SK-N-SH treated with all-trans-retinoic acid at 6 μM for 48 hours (cell line): ENCODE measurements around the gene ACP2.

Experiments used
- ATAC-seq: fragments of 200-7000 bp; cut with Tn5 transposase; 3 replicates; pipeline ENCODE4 v1.9.1; 2020; ENCODE audit warnings: mild to moderate bottlenecking, moderate library complexity
- BACH2 ChIP-seq: fragments of 250-450 bp; sonication (Bioruptor Pico); IDR thresholded peaks from 2 replicates; pipeline ENCODE4 v1.9.0; 2021; ENCODE audit warnings: mild to moderate bottlenecking, borderline replicate concordance
- CSDC2 ChIP-seq: fragments of 250-450 bp; sonication (Bioruptor Pico); IDR thresholded peaks from 2 replicates; pipeline ENCODE4 v1.5.0; 2020; ENCODE audit warnings: mild to moderate bottlenecking, moderate library complexity
- ESRRG ChIP-seq: fragments of 250-450 bp; sonication (Bioruptor Pico); IDR thresholded peaks from 2 replicates; pipeline ENCODE4 v1.6.1; 2021; ENCODE audit warnings: mild to moderate bottlenecking
- GLIS3 ChIP-seq: fragments of 250-450 bp; sonication (Bioruptor Pico); IDR thresholded peaks from 2 replicates; pipeline ENCODE4 v1.5.0; 2020; ENCODE audit warnings: mild to moderate bottlenecking, moderate library complexity
- OSR1 ChIP-seq: fragments of 250-450 bp; sonication (Bioruptor Pico); IDR thresholded peaks from 2 replicates; pipeline ENCODE4 v1.8.0; 2022; ENCODE audit warnings: moderate library complexity, mild to moderate bottlenecking, inconsistent platforms
- RARB ChIP-seq: fragments of 250-450 bp; sonication (Bioruptor Pico); IDR thresholded peaks from 2 replicates; pipeline ENCODE4 v1.8.0; 2021; ENCODE audit warnings: mild to moderate bottlenecking, moderate library complexity
- SNAI2 ChIP-seq: fragments of 250-450 bp; sonication (Bioruptor Pico); IDR thresholded peaks from 2 replicates; pipeline ENCODE4 v1.5.0; 2020; ENCODE audit warnings: mild to moderate bottlenecking, moderate library complexity
- TCF4 ChIP-seq: fragments of 250-450 bp; sonication (Bioruptor Pico); IDR thresholded peaks from 2 replicates; pipeline ENCODE4 v1.8.0; 2021; ENCODE audit warnings: mild to moderate bottlenecking, moderate library complexity, borderline replicate concordance
- TOX ChIP-seq: fragments of 250-450 bp; sonication (Bioruptor Pico); IDR thresholded peaks from 2 replicates; pipeline ENCODE4 v1.8.0; 2021; ENCODE audit warnings: mild to moderate bottlenecking, moderate library complexity, borderline replicate concordance
- ZC3H10 ChIP-seq: fragments of 250-450 bp; sonication (Bioruptor Pico); IDR thresholded peaks from 2 replicates; pipeline ENCODE4 v1.5.1; 2021; ENCODE audit warnings: mild to moderate bottlenecking, moderate library complexity
- ZFP3 ChIP-seq: fragments of 250-450 bp; sonication (Bioruptor Pico); IDR thresholded peaks from 2 replicates; pipeline ENCODE4 v1.5.0; 2020; ENCODE audit warnings: mild to moderate bottlenecking, moderate library complexity
- ZFP30 ChIP-seq: fragments of 450-650 bp; formaldehyde crosslinking; IDR thresholded peaks from 2 replicates; pipeline ENCODE4 v1.5.0; 2022; ENCODE audit warnings: mild to moderate bottlenecking, moderate library complexity
- ZNF565 ChIP-seq: fragments of 450-650 bp; formaldehyde crosslinking; conservative IDR thresholded peaks from 2 replicates; pipeline ENCODE4 v1.5.0; 2020; ENCODE audit warnings: low read depth, mild to moderate bottlenecking, moderate library complexity
- ZNF70 ChIP-seq: fragments of 450-650 bp; formaldehyde crosslinking; IDR thresholded peaks from 2 replicates; pipeline ENCODE4 v1.5.0; 2020; ENCODE audit warnings: mild to moderate bottlenecking, moderate library complexity
- ZNF8 ChIP-seq: fragments of 450-650 bp; formaldehyde crosslinking; IDR thresholded peaks from 2 replicates; pipeline ENCODE4 v1.5.0; 2020; ENCODE audit warnings: mild to moderate bottlenecking, moderate library complexity
- TF ChIP-seq, protein P1 (sequence below): fragments of 250-450 bp; sonication (Bioruptor Pico); IDR thresholded peaks from 2 replicates; pipeline ENCODE4 v1.8.0; 2021; ENCODE audit warnings: low read depth, mild to moderate bottlenecking, moderate library complexity, borderline replicate concordance
- TF ChIP-seq, protein P2 (sequence below): fragments of 250-450 bp; sonication (Bioruptor Pico); IDR thresholded peaks from 2 replicates; pipeline ENCODE4 v1.5.1; 2021; ENCODE audit warnings: mild to moderate bottlenecking, moderate library complexity
- TF ChIP-seq, protein P3 (sequence below): fragments of 250-450 bp; sonication (Bioruptor Pico); IDR thresholded peaks from 2 replicates; pipeline ENCODE4 v1.8.0; 2020; ENCODE audit warnings: mild to moderate bottlenecking, moderate library complexity, borderline replicate concordance
- TF ChIP-seq, protein P4 (sequence below): fragments of 250-450 bp; sonication (Bioruptor Pico); IDR thresholded peaks from 2 replicates; pipeline ENCODE4 v1.5.1; 2020; ENCODE audit warnings: low read depth, mild to moderate bottlenecking, moderate library complexity
- TF ChIP-seq, protein P5 (sequence below): fragments of 250-450 bp; sonication (Bioruptor Pico); IDR thresholded peaks from 2 replicates; pipeline ENCODE4 v1.5.0; 2020; ENCODE audit warnings: mild to moderate bottlenecking, moderate library complexity

The ACP2 gene

DNA sequence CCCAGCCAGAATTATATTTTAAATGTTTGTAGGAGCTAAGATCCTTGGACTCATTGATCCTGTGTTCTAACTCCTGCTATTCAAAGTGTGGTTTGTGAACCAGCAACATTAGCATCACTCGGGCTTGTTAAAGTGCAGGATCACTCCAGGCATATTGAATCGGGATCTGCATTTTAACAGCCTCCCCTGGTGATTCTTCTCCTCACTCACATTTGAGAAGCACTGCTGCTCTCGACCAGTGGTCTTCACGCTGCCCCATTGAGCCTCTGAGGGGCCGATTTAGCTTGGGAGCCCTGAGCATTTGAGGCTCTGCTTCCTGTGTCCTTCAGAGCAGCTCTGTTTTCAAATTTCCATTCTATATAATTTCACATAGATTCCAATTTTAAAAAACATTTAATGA lies 32.2 kb upstream of the ACP2 start (continued):
- TF ChIP-seq, protein P1, sequence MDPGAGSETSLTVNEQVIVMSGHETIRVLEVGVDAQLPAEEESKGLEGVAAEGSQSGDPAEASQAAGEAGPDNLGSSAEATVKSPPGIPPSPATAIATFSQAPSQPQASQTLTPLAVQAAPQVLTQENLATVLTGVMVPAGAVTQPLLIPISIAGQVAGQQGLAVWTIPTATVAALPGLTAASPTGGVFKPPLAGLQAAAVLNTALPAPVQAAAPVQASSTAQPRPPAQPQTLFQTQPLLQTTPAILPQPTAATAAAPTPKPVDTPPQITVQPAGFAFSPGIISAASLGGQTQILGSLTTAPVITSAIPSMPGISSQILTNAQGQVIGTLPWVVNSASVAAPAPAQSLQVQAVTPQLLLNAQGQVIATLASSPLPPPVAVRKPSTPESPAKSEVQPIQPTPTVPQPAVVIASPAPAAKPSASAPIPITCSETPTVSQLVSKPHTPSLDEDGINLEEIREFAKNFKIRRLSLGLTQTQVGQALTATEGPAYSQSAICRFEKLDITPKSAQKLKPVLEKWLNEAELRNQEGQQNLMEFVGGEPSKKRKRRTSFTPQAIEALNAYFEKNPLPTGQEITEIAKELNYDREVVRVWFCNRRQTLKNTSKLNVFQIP (CRISPR knock-in tag) = no peak

DNA sequence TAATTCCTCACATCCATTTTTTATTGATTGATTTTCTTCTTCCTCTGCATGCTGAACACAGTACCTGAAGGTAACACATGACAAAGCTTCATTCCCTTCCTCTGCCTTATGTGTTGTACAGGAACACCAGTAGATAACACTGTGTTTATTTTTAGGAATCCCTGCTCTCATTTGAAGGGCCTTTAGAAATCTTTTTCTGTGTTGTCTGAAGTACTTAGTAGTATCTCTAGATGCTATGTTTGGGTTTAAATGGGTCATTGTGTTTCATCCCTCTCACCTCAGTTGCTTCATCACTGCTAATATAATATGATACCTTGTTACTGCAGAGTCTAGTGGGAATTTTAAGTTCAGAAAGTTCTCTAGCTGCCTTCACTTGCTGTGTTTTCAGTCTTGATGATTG lies 31.5 kb upstream of the ACP2 start:
- TF ChIP-seq GLIS3 (CRISPR knock-in tag) (no peak), ZNF8 (CRISPR knock-in tag) (no peak), CSDC2 (CRISPR knock-in tag) (no peak), ZFP3 (no peak), BACH2 (no peak), ZNF70 (CRISPR knock-in tag) (no peak), RARB (CRISPR knock-in tag) (no peak), ZC3H10 (no peak)
- TF ChIP-seq, protein P2, sequence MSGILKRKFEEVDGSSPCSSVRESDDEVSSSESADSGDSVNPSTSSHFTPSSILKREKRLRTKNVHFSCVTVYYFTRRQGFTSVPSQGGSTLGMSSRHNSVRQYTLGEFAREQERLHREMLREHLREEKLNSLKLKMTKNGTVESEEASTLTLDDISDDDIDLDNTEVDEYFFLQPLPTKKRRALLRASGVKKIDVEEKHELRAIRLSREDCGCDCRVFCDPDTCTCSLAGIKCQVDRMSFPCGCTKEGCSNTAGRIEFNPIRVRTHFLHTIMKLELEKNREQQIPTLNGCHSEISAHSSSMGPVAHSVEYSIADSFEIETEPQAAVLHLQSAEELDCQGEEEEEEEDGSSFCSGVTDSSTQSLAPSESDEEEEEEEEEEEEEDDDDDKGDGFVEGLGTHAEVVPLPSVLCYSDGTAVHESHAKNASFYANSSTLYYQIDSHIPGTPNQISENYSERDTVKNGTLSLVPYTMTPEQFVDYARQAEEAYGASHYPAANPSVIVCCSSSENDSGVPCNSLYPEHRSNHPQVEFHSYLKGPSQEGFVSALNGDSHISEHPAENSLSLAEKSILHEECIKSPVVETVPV (CRISPR knock-in tag) = no peak
- TF ChIP-seq, protein P3, sequence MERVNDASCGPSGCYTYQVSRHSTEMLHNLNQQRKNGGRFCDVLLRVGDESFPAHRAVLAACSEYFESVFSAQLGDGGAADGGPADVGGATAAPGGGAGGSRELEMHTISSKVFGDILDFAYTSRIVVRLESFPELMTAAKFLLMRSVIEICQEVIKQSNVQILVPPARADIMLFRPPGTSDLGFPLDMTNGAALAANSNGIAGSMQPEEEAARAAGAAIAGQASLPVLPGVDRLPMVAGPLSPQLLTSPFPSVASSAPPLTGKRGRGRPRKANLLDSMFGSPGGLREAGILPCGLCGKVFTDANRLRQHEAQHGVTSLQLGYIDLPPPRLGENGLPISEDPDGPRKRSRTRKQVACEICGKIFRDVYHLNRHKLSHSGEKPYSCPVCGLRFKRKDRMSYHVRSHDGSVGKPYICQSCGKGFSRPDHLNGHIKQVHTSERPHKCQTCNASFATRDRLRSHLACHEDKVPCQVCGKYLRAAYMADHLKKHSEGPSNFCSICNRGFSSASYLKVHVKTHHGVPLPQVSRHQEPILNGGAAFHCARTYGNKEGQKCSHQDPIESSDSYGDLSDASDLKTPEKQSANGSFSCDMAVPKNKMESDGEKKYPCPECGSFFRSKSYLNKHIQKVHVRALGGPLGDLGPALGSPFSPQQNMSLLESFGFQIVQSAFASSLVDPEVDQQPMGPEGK = no peak
- no peak for ATAC-seq

DNA sequence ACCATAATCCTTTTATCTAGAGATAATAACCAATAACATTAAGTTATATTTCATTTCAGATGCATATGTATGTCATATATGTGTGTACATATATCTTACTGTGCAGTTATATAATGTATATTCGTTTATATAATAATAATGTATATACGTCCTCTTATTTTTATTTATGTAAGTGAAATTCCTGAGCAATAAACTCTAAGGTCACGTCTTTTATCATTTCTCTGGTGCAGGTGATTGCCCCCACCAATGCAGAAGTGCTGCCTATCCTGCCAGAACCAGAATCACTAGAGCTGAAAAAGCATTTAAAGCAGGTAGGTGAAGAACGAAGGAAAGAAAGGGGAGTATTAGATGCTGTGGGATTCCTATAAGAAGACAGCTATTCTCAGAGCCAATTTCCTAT lies 30.2 kb upstream of the ACP2 start:
- ATAC-seq = no peak
- no peak for TF ChIP-seq CSDC2 (CRISPR knock-in tag)
- no peak for TF ChIP-seq RARB (CRISPR knock-in tag)
- TF ChIP-seq ZNF565 (CRISPR knock-in tag) = no peak
- TF ChIP-seq, protein P4, sequence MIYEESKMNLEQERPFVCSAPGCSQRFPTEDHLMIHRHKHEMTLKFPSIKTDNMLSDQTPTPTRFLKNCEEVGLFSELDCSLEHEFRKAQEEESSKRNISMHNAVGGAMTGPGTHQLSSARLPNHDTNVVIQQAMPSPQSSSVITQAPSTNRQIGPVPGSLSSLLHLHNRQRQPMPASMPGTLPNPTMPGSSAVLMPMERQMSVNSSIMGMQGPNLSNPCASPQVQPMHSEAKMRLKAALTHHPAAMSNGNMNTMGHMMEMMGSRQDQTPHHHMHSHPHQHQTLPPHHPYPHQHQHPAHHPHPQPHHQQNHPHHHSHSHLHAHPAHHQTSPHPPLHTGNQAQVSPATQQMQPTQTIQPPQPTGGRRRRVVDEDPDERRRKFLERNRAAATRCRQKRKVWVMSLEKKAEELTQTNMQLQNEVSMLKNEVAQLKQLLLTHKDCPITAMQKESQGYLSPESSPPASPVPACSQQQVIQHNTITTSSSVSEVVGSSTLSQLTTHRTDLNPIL (CRISPR knock-in tag) = no peak
- no peak for TF ChIP-seq ZNF70 (CRISPR knock-in tag)
- TF ChIP-seq OSR1 (CRISPR knock-in tag) = no peak
- no peak for TF ChIP-seq ZNF8 (CRISPR knock-in tag)
- no peak for TF ChIP-seq ZFP3
- no peak for TF ChIP-seq ESRRG
- TF ChIP-seq ZFP30 = no peak
- TF ChIP-seq TOX = no peak
- TF ChIP-seq, protein P5, sequence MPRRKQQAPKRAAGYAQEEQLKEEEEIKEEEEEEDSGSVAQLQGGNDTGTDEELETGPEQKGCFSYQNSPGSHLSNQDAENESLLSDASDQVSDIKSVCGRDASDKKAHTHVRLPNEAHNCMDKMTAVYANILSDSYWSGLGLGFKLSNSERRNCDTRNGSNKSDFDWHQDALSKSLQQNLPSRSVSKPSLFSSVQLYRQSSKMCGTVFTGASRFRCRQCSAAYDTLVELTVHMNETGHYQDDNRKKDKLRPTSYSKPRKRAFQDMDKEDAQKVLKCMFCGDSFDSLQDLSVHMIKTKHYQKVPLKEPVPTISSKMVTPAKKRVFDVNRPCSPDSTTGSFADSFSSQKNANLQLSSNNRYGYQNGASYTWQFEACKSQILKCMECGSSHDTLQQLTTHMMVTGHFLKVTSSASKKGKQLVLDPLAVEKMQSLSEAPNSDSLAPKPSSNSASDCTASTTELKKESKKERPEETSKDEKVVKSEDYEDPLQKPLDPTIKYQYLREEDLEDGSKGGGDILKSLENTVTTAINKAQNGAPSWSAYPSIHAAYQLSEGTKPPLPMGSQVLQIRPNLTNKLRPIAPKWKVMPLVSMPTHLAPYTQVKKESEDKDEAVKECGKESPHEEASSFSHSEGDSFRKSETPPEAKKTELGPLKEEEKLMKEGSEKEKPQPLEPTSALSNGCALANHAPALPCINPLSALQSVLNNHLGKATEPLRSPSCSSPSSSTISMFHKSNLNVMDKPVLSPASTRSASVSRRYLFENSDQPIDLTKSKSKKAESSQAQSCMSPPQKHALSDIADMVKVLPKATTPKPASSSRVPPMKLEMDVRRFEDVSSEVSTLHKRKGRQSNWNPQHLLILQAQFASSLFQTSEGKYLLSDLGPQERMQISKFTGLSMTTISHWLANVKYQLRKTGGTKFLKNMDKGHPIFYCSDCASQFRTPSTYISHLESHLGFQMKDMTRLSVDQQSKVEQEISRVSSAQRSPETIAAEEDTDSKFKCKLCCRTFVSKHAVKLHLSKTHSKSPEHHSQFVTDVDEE (CRISPR knock-in tag) = no peak

DNA sequence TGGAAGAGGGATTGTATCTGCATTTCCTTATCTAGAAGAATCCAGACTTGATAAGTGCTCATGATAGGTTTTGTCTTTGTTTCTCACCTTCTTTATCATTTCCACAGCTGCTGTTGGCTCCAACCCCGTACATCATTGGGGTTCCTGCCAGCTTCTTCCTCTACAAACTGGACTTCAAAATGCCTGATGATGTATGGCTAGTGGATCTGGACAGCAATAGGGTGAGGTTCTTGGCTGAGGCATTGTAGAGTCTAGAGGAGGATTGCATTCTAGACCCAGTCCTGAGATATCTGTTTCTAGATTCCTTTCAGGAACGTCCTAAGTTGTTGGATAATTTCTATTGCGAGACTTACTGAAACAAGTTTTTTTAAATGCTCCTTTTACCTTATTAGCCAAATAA lies 29.4 kb upstream of the ACP2 start:
- TF ChIP-seq ZNF565 (CRISPR knock-in tag) (no peak), OSR1 (CRISPR knock-in tag) (no peak), ESRRG (no peak), RARB (CRISPR knock-in tag) (no peak)
- no peak for ATAC-seq

DNA sequence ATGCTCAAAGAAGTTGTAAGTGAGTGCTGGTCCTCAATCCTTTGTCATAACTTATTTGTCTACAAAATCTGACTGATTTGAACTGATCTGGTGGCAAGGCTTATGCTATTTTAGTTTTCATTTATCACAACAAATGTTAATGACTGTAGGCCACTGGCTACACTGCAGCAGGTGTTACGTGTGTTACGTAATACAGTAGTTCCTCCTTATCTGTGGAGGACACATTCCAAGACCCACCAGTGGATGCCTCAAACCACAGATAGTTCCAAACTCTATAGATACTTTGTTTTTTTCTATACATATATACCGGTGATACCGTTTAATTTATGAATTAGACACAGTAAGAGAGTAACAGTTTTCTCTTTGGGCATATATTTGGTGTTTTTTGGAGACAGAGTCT lies 28.3 kb upstream of the ACP2 start:
- no peak for TF ChIP-seq ZFP3
- no peak for TF ChIP-seq GLIS3 (CRISPR knock-in tag)
- TF ChIP-seq TCF4 = no peak
- TF ChIP-seq, protein P1 (CRISPR knock-in tag) = no peak
- TF ChIP-seq, protein P3 = no peak
- no peak for TF ChIP-seq SNAI2 (CRISPR knock-in tag)
- no peak for TF ChIP-seq ZNF70 (CRISPR knock-in tag)
- TF ChIP-seq, all 23 proteins: peak for 0
- ATAC-seq = no peak
